Measurements from ENCODE around the gene DRAM1. TPM values are rescaled to one million over a fixed set of nuclear protein-coding genes. Genes with fewer than 3 reads are reported as not detected.

The DRAM1 gene, protein sequence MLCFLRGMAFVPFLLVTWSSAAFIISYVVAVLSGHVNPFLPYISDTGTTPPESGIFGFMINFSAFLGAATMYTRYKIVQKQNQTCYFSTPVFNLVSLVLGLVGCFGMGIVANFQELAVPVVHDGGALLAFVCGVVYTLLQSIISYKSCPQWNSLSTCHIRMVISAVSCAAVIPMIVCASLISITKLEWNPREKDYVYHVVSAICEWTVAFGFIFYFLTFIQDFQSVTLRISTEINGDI
- 10 to 100 TPM in 1 of 2 donors, 1 to 10 TPM in 1; 7.3 to 38.5 TPM for total RNA-seq

GRCh38 chr12:101876861-101877805 is at the start of gene DRAM1:
Gene DRAM1 (plus strand): TSS chr12:101877580. CDS start chr12:101877790, 210 bp downstream.

GRCh38 chr12:101830367-101831325 is 46.7 kb upstream of the DRAM1 start, which contains the start of gene GNPTAB:
Gene GNPTAB (minus strand): TSS chr12:101830959. CDS start chr12:101830675, 284 bp downstream.

Small RNA genes lying within 50 kb of the gene (small RNA-seq; reads per million reads assigned to genes)
- gene RNA5SP369 (0 reads per million in 2 donors), gene RNU6-1183P (0 reads per million in 2 donors)

Other genes starting within 250 kb of the DRAM1 start
- 10 to 100 TPM; 43.0 to 62.6 TPM for gene CHPT1, start 179.9 kb upstream of the DRAM1 start, total RNA-seq
- gene SYCP3, start 138.1 kb upstream of the DRAM1 start, total RNA-seq = under 1 TPM; under 0.01 to 0.67 TPM
- 100 to 1,000 TPM in 1 of 2 donors, 10 to 100 TPM in 1; 87.9 to 108 TPM for gene GNPTAB, start 46.6 kb upstream of the DRAM1 start, total RNA-seq
- gene WASHC3, start 184.4 kb downstream of the DRAM1 start, total RNA-seq = 10 to 100 TPM; 63.9 to 68.8 TPM
- 10 to 100 TPM; 22.4 to 49.3 TPM for gene NUP37, start 242.5 kb downstream of the DRAM1 start, total RNA-seq
- 10 to 100 TPM; 12.7 to 29.3 TPM for gene PARPBP, start 242.6 kb downstream of the DRAM1 start, total RNA-seq

Measured in melanocyte of skin (primary cell).